Measurements from ENCODE around the gene EVPL. TPM values are rescaled to one million over a fixed set of nuclear protein-coding genes. Genes with fewer than 3 reads are reported as not detected.

The EVPL gene
- total RNA-seq, 1 donor from 2014 or later = not detected

- Histone ChIP-seq H3K4me1 (no peaks in the 10 kb centered on the region), H3K36me3 (no peaks in the 10 kb centered on the region), H3K9me3 (no peaks in the 10 kb centered on the region), H3K27me3 (no peaks in the 10 kb centered on the region), H3K27ac (no peak overlapping the region), H3K4me3 (no peak overlapping the region)
- intact Hi-C loops (cut with DNase I) = no loop called here
- DNase-seq (ENCODE audit: low spot score in 2 of 2) = no peak
- TF ChIP-seq CTCF (IDR thresholded peaks at IDR 0.05) = no peak
Observed at GRCh38 chr17:76023900-76024237, 3.2 kb downstream of the EVPL start.

GRCh38 chr17:76022973-76023899 is 3.9 kb downstream of the EVPL start:
- DNase-seq (ENCODE audit: low spot score in 2 of 2) = no peak
- Histone ChIP-seq H3K36me3 (no peaks in the 10 kb centered on the region), H3K27me3 (no peaks in the 10 kb centered on the region), H3K4me3 (no peak overlapping the region), H3K27ac (no peak overlapping the region), H3K9me3 (no peaks in the 10 kb centered on the region), H3K4me1 (no peaks in the 10 kb centered on the region)
- no peak for TF ChIP-seq CTCF (IDR thresholded peaks at IDR 0.05)
- intact Hi-C loops (cut with DNase I) = no loop called here

GRCh38 chr17:76022285-76022684 is 4.8 kb downstream of the EVPL start:
- no peak overlapping the region for H3K27ac ChIP-seq
- H3K9me3 ChIP-seq = no peaks in the 10 kb centered on the region
- TF ChIP-seq CTCF (IDR thresholded peaks at IDR 0.05) = no peak
- intact Hi-C loops (cut with DNase I) = no loop called here
- H3K4me1 ChIP-seq = no peaks in the 10 kb centered on the region
- H3K4me3 ChIP-seq = no peak overlapping the region
- no peak for DNase-seq (ENCODE audit: low spot score in 2 of 2)
- H3K27me3 ChIP-seq = no peaks in the 10 kb centered on the region
- H3K36me3 ChIP-seq = no peaks in the 10 kb centered on the region

GRCh38 chr17:76019833-76020467 is 7.2 kb downstream of the EVPL start:
- H3K9me3 ChIP-seq = no peaks in the 10 kb centered on the region
- H3K27ac ChIP-seq = no peak overlapping the region
- DNase-seq (ENCODE audit: low spot score in 2 of 2) = no peak
- intact Hi-C loops (cut with DNase I) = no loop called here
- H3K27me3 ChIP-seq = no peaks in the 10 kb centered on the region
- TF ChIP-seq CTCF (IDR thresholded peaks at IDR 0.05) = no peak
- no peaks in the 10 kb centered on the region for H3K4me1 ChIP-seq
- no peak overlapping the region for H3K4me3 ChIP-seq
- H3K36me3 ChIP-seq = no peaks in the 10 kb centered on the region

- TF ChIP-seq CTCF (IDR thresholded peaks at IDR 0.05) = no peak
- Histone ChIP-seq H3K27me3 (no peaks in the 10 kb centered on the region), H3K4me3 (no peak overlapping the region), H3K36me3 (no peaks in the 10 kb centered on the region), H3K27ac (no peak overlapping the region), H3K9me3 (no peaks in the 10 kb centered on the region), H3K4me1 (no peaks in the 10 kb centered on the region)
- DNase-seq (ENCODE audit: low spot score in 2 of 2) = no peak
- intact Hi-C loops (cut with DNase I) = no loop called here
Observed at GRCh38 chr17:76018801-76019200, 8.3 kb downstream of the EVPL start.
